GM12874 (cell line): ENCODE results near the gene ARF5.

Source experiments
- CTCF ChIP-seq: IDR thresholded peaks from 2 replicates; pipeline ENCODE4 v1.5.1; 2011; ENCODE audit warnings: low read depth, mild to moderate bottlenecking, control low read depth, low read length, moderate library complexity; ENCODE audit not compliant: insufficient read depth

ARF5 gene

GRCh38 chr7:127588019-127588696 is at the start of gene ARF5:
TSS of gene ARF5 (plus strand) at chr7:127588411. CDS start at chr7:127588499, 88 bp downstream.
- no peak for TF ChIP-seq CTCF

- TF ChIP-seq CTCF = no peak
Measured at GRCh38 chr7:127539116-127539515, 49.1 kb upstream of the ARF5 start.

- TF ChIP-seq CTCF = no peak
Measured at GRCh38 chr7:127541548-127541947, 46.7 kb upstream of the ARF5 start.

- TF ChIP-seq CTCF = no peak
Measured at GRCh38 chr7:127546313-127546712, 41.9 kb upstream of the ARF5 start.

GRCh38 chr7:127550247-127550646 is 38.0 kb upstream of the ARF5 start:
- TF ChIP-seq CTCF = no peak

- TF ChIP-seq CTCF = no peak
Measured at GRCh38 chr7:127551941-127552340, 36.3 kb upstream of the ARF5 start.

- no peak for TF ChIP-seq CTCF
Measured at GRCh38 chr7:127556404-127556803, 31.8 kb upstream of the ARF5 start.
